Stimulated activated CD8-positive, alpha-beta memory T cell treated with anti-CD3 and anti-CD28 coated beads, Interleukin-4, amount 100 ng/mL, for 4 hours (primary cell): Measurements from ENCODE around the gene ZBTB38.

Experiments
- DNase-seq, 2 donors: peaks; one replicate each; pipeline ENCODE4 v3.0.0-alpha.2; 2020; ENCODE audit warnings: low read depth in 2 of 2, low spot score in 1 of 2

ZBTB38 gene

GRCh38 chr3:141384575-141384974 is 16.3 kb downstream of the ZBTB38 start:
- no peak for DNase-seq

- DNase-seq = no peak
These were observed 17.3 kb downstream of the ZBTB38 start for GRCh38 chr3:141385406-141386125.

DNA sequence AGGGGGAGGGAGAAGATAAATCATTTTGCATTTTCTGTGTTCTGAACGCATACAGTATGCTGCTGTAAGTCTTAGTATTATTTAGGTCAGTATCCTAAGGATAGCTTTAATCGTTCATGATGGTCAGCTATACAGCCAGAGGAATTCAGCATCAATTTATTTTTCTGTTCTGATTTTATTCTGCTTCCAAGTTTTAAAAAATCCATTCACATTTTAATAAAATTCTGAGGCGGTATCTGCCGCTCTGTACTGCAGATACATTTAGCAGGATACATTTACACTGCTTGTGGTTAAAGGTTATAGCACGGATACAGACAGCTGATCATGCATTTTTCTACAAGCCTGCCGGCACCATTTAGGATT is 17.8 kb downstream of the ZBTB38 start:
- no peak for DNase-seq

DNA sequence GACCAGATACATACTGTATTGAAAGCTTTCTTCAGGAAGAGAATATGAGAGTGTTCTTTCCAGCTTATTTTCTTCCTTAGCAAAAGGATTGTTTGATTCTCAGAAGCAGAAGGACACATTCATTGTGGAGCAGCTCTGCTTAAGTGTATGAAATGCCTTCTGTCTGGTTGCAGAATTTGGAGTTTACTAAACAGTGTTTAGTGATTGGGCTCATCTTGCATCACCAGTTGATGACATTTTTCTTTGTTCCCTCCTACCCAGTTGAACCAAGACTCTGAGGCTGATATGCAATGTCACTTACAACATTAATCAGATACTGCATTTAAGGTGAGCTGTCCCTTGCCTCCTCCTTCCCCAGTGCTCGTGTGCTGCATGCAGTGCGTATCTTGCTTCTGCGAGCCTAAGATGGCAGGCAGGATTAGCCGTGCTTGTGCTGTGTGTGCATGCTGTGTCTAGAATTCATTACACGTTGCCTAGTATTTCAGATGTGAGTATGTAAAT is 18.4 kb downstream of the ZBTB38 start:
- DNase-seq = no peak

- DNase-seq = no peak
These were observed 19.2 kb downstream of the ZBTB38 start for GRCh38 chr3:141387516-141387915.

GRCh38 chr3:141388395-141388794 is 20.1 kb downstream of the ZBTB38 start:
- no peak for DNase-seq

DNA sequence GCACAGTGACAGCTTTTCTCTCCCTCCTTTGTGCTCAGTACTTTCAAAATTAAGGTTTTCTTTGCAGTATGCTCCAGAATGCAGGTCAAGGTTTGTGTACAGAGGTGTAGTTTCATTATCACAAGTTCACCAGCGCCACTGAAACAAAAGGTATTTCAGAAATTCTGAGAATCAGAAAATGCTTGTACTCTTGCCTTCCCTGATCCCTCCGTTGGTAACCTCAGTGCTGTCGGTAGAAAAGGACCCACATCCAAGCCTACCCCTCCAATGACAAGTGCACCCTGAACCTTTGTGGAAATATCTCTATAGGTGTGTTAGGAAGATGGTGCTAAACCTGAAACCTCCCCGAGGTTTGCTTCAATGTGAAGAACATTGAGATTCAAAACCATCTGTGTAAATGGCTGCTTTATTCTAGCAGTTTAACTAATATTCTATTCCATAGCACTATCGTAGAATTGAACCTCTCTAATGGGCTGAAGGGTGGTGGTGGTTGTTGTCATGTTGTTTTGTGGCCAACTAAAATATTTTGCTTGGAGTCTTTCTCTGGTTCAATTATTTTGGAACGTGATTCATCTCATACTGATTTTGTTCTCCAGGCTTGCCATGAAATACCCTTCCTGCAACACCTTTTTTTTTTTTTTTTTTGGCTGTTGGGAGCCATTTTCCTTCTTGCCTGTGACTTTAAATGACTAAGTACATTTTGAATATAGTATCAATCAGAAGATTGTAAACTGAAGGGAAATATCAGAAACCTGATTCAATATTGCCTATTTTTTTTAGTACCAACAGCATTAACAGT is 20.7 kb downstream of the ZBTB38 start:
- no peak for DNase-seq

GRCh38 chr3:141389703-141390102 is 21.4 kb downstream of the ZBTB38 start:
- DNase-seq = no peak

DNA sequence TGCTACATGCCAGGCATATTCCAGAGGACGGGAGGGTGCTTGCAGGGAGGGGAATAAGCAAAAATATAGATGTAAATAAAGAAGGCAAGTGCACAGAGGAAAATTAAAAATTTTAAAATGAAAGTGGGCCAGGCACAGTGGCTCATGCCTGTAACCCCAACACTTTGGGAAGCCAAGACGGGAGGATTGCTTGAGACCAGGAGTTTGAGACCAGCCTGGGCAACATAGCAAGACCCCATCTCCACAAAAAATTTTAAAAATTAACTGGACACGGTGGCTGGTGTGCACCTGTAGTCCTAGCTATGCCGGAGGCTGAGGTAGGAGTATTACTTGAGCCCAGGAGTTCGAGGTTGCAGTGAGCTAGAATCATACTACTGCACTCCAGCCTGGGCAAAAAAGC is 22.4 kb downstream of the ZBTB38 start:
- DNase-seq = no peak

DNA sequence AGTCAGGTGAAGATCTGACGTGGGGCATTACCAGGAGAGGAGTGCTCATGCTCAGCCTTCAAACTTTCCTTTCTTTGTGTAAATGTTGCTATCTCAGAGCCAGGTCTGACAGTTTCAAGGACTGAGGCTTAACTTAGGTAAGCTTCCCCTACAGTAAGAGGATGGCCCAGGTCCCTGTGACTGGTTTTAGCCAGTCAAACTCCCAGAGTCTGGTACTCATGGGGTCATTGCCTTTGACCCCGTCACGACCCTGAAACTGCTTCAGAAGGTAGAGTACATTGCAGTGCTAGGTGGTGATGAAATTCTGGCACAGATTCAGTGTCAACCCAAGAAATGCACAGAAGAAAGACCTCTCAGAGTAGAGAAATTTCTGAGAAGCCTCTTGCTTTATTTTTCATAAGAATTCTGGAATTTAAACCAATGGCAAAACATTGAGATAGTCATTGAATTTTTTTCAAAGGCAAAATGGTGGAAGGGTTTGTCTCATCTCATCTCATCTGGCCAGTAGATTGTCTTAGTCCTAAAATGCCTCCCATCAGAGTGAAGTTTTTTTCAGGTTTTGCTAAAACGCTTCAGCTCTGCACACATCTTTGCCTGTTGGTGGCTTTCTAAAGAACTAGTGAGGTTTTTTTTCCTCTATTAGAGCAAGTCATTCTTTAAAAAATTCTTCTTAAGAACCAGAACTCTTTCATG is 23.1 kb downstream of the ZBTB38 start:
- no peak for DNase-seq

DNA sequence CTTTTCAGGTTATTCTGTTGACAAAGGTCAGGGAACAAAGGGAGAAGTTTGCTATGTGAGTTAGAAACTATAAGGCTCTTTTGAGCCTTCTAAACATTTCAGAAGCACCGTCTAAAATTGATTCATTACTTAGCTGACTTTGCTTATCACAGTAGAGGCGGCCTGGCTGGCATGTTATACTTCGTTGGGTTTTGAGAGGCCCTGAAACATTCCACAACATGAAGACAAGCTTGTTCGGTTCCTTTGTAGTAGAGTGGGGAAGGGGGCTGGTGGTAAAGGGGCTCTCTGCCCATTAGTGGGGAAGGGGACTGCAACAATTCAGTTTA is 23.6 kb downstream of the ZBTB38 start:
- DNase-seq = no peak

GRCh38 chr3:141392416-141392815 is 24.1 kb downstream of the ZBTB38 start:
- no peak for DNase-seq

GRCh38 chr3:141392897-141393734 is 24.8 kb downstream of the ZBTB38 start:
- no peak for DNase-seq

- DNase-seq = no peak
These were observed 25.4 kb downstream of the ZBTB38 start for GRCh38 chr3:141393735-141394076.

DNA sequence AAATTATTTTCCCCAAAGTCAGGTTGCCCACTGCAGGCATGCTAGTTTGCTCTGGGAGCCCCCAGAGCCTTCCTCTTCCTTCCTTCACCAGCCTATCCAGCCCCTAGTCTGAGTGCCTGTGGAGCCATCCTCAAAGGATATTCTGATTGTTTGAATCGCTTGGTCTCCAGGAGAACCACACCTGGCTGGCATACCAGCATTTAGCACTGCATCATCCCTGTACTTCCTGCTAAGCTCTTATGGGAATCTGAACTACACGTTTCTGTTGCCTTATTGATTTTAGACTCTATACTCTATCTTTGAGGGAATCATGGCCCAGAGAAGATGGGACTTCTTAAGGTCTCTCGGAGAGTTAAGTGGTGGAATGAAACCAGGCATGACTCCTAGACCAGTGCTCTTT is 26.3 kb downstream of the ZBTB38 start:
- no peak for DNase-seq

GRCh38 chr3:141395005-141395589 is 26.8 kb downstream of the ZBTB38 start:
- no peak for DNase-seq

DNA sequence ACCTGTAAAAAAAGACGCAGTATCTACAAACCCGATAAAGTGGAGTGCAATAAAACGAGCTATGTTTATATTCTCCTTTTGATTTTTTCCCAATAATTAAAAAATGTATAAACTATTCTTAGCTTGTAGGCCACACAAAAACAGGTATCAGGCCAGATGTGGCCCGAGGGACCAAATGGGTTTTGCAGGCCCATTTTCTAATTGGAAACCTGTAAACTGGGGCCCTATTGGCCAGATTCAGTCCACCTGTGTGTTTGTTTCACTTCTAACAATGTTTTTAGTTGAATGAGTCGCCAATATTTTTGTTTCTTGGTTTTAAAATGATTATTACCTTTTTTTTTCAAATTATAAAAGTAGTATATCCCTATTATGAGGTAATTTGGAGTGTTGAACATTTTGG is 29.7 kb downstream of the ZBTB38 start:
- no peak for DNase-seq

- DNase-seq = no peak
These were observed 30.9 kb downstream of the ZBTB38 start for GRCh38 chr3:141399200-141399599.

DNA sequence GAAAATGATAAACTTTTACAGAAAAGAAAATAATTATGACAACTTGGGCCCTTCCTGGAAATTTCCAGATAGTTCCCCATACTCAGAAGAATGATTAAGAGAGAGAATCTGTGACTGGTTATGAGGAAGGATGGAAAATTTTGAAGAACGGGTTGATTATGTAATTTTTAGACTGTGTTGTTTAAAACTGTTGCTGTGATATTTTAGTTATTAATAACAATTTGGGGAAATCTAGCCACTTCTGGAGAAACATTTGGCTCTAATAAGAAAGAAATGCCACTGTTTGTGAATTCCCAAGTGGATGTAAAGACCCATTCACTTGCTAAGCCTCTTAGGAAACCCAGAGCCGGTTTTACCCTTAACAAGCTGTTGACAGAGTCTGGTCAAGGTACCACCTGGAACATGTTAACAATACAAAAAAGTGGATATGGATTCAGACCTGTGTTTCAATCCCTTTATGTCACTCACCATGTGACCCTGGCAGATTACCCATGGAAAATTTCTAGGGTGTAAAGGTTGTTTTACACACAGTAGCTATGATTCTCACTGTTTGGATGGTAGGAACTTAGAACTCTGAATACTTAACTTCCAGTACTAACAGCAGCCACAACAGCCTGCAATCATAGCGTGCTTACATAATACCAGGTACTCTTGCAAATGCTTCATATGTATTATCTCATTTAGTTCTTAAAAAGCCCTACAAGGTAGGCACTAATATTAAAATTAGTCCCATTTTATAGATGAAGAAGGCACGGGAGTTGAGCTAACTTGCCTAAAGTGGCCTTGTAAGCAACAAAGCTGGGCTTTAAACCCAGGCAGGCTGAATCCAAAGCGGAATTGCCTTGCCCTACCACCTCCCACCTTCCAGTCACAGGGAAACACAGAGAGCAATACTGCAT is 32.0 kb downstream of the ZBTB38 start:
- no peak for DNase-seq

DNA sequence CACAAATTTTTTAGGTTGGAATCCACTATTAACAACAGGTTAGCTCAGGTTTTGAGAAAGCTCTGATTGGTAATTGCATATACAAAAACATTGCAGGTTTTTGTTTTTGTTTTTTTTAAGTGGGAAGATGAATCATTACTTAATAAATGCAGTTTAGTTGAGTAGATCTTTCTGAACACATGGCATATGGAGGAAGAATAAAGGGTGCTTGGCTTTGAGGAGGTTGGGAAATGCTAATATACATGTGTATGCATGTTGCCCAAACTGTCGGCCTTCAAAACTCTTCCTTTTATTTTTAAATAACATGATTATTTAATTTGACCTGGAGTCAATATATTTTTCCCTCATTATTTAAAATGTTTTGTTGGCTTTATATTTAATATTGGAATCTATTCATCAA is 32.8 kb downstream of the ZBTB38 start:
- DNase-seq = no peak
